ENCODE measurements around the gene MLLT10. TPM values are rescaled to one million over a fixed set of nuclear protein-coding genes. Genes with fewer than 3 reads are reported as not detected.

The MLLT10 gene
- total RNA-seq, 1 experiment from 2014 or later, result 72.3 TPM

DNA sequence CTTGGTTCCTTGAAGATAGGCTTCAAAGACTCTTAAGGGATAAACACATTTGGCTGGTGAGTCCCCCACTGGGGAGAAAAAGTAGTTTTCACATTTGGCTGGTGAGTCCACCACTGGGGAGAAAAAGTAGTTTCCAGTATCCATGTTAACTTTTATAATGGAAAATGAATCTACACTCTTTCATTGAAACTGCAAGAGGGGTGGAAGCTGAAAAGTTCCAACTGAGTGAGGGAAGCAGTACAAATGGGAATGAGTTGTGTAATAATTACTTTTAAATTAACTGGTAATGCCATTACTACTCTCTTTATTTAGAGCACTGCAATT lies 153.9 kb downstream of the MLLT10 start:
- Histone ChIP-seq H2BK120ac (ENCODE audit: low read depth, low read length, poor library complexity, severe bottlenecking) (no peak overlapping the region), H2BK15ac (ENCODE audit: low read depth, low read length) (no peak overlapping the region)

More for the DNA sequence above, 153.9 kb downstream of the MLLT10 start:
- Histone ChIP-seq H2AFZ (ENCODE audit: low read length) (no peak overlapping the region), H3K56ac (ENCODE audit: insufficient read length, low read depth, low read length) (no peak overlapping the region), H4K8ac (replicated peaks; ENCODE audit: insufficient read length, low read depth, low read length) (no peak overlapping the region), H4K20me1 (ENCODE audit: control insufficient read depth, insufficient read depth, insufficient read length) (no peaks in the 10 kb centered on the region), H3K9ac (ENCODE audit: extremely low read depth, insufficient read length, low read length) (no peak overlapping the region), H3K79me2 (ENCODE audit: insufficient read depth, low read length) (no peaks in the 10 kb centered on the region; the same call in 1 of the 2 replicates), H3T11ph (ENCODE audit: low read length) (no peak overlapping the region), H2AK5ac (ENCODE audit: insufficient read length, low read length) (no peak overlapping the region), H4K91ac (ENCODE audit: insufficient read length, low read depth, low read length) (no peak overlapping the region), H3K23me2 (ENCODE audit: insufficient read length, low read depth, low read length, poor library complexity, severe bottlenecking) (no peaks in the 10 kb centered on the region), H4K5ac (ENCODE audit: insufficient read length, low read depth, low read length) (no peak overlapping the region), H3K79me1 (ENCODE audit: insufficient read depth, low read depth, low read length, poor library complexity, severe bottlenecking) (peaks cover 2% of the 10 kb centered on the region), H2BK12ac (ENCODE audit: insufficient read length, low read depth, low read length) (no peak overlapping the region), H3K14ac (ENCODE audit: insufficient read depth, low read length) (no peak overlapping the region), H3K18ac (ENCODE audit: insufficient read length, low read depth, low read length) (no peak overlapping the region), H2BK20ac (ENCODE audit: low read depth, low read length, poor library complexity, severe bottlenecking) (no peak overlapping the region), H3K4me1 (ENCODE audit: insufficient read depth, low read length) (no peaks in the 10 kb centered on the region), H3K27me3 (ENCODE audit: insufficient read depth, low read length) (no peaks in the 10 kb centered on the region), H3K4me2 (ENCODE audit: insufficient read depth, insufficient read length, low read length) (no peak overlapping the region), H3K23ac (ENCODE audit: insufficient read length, low read depth, low read length) (no peak overlapping the region), H3K9me3 (ENCODE audit: control insufficient read depth, low read depth, low read length) (no peaks in the 10 kb centered on the region), H2BK5ac (ENCODE audit: insufficient read length, low read length) (no peak overlapping the region), H3K27ac (ENCODE audit: insufficient read length, low read depth, low read length) (no peak overlapping the region), H3K4ac (ENCODE audit: low read depth, low read length) (no peak overlapping the region)
- DNase-seq, result no peak
- peaks cover 0 to 16% (median 14%) of the 10 kb centered on the region in 3 experiments; a peak in 4 of 7 replicates for H3K36me3 Mint-ChIP-seq (ENCODE audit: insufficient read depth in 1 of 3, low read depth in 3 of 3)
- H3K4me3 Mint-ChIP-seq, result no peak overlapping the region
- no peaks in the 10 kb centered on the region for H3K27me3 Mint-ChIP-seq (ENCODE audit: low read depth)
- H3K4me1 Mint-ChIP-seq, result peaks cover 0 to 5% of the 10 kb centered on the region in 2 experiments; a peak in 2 of 4 replicates
- H3K9me3 Mint-ChIP-seq, result no peaks in the 10 kb centered on the region
- H3K27ac Mint-ChIP-seq, result no peak overlapping the region; a peak in 1 of 7 replicates
- TF ChIP-seq, protein P1, sequence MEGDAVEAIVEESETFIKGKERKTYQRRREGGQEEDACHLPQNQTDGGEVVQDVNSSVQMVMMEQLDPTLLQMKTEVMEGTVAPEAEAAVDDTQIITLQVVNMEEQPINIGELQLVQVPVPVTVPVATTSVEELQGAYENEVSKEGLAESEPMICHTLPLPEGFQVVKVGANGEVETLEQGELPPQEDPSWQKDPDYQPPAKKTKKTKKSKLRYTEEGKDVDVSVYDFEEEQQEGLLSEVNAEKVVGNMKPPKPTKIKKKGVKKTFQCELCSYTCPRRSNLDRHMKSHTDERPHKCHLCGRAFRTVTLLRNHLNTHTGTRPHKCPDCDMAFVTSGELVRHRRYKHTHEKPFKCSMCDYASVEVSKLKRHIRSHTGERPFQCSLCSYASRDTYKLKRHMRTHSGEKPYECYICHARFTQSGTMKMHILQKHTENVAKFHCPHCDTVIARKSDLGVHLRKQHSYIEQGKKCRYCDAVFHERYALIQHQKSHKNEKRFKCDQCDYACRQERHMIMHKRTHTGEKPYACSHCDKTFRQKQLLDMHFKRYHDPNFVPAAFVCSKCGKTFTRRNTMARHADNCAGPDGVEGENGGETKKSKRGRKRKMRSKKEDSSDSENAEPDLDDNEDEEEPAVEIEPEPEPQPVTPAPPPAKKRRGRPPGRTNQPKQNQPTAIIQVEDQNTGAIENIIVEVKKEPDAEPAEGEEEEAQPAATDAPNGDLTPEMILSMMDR (conservative IDR thresholded peaks at IDR 0.05), result no peak
